H9 (cell line): ENCODE results near the gene CCR8. TPM values are rescaled to one million over a fixed set of nuclear protein-coding genes. Genes with fewer than 3 reads are reported as not detected.
"Not testable (repeated sequence)": the region's sequence is repeated elsewhere in the genome, so short reads cannot be mapped to it uniquely, and the experiment has no call there.

ENCODE experiments used
- DNase-seq: peaks from one replicate; pipeline ENCODE4 v3.0.0-alpha.2; 2017
- H2AFZ ChIP-seq: one replicate; pipeline ENCODE4 v1.6.1; 2013; ENCODE audit warnings: mild to moderate bottlenecking, low read length, control low read depth, moderate library complexity
- H2AK5ac ChIP-seq: 2 replicates; pipeline ENCODE4 v1.6.1; 2013; ENCODE audit warnings: low read length, control low read depth, mixed read lengths; ENCODE audit not compliant: insufficient read length
- H2BK120ac ChIP-seq: one replicate; pipeline ENCODE4 v1.6.1; 2013; ENCODE audit warnings: low read depth, mild to moderate bottlenecking, low read length, control low read depth, inconsistent platforms; ENCODE audit not compliant: poor library complexity, severe bottlenecking
- H2BK12ac ChIP-seq: 2 replicates; pipeline ENCODE4 v1.6.1; 2013; ENCODE audit warnings: low read length, control low read depth, mixed read lengths, low read depth; ENCODE audit not compliant: insufficient read length
- H2BK15ac ChIP-seq: 2 replicates; pipeline ENCODE4 v1.6.1; 2013; ENCODE audit warnings: low read depth, low read length, control low read depth
- H2BK20ac ChIP-seq: one replicate; pipeline ENCODE4 v1.6.1; 2013; ENCODE audit warnings: low read depth, mild to moderate bottlenecking, low read length, control low read depth, inconsistent platforms; ENCODE audit not compliant: poor library complexity, severe bottlenecking
- H2BK5ac ChIP-seq: 2 replicates; pipeline ENCODE4 v1.6.1; 2013; ENCODE audit warnings: low read length, control low read depth, mixed read lengths; ENCODE audit not compliant: insufficient read length
- H3K14ac ChIP-seq: 2 replicates; pipeline ENCODE4 v1.6.1; 2013; ENCODE audit warnings: low read length, control low read depth; ENCODE audit not compliant: insufficient read depth
- H3K18ac ChIP-seq: 2 replicates; pipeline ENCODE4 v1.6.1; 2013; ENCODE audit warnings: low read depth, mild to moderate bottlenecking, mixed read lengths, low read length, control low read depth; ENCODE audit not compliant: insufficient read length
- H3K23ac ChIP-seq: 2 replicates; pipeline ENCODE4 v1.6.1; 2013; ENCODE audit warnings: low read length, control low read depth, mixed read lengths, low read depth; ENCODE audit not compliant: insufficient read length
- H3K23me2 ChIP-seq: 2 replicates; pipeline ENCODE4 v1.6.1; 2013; ENCODE audit warnings: low read depth, mild to moderate bottlenecking, mixed read lengths, low read length, control low read depth; ENCODE audit not compliant: insufficient read length, poor library complexity, severe bottlenecking
- H3K27ac ChIP-seq: 2 replicates; pipeline ENCODE4 v1.5.1; 2013; ENCODE audit warnings: low read length, control low read depth, mixed read lengths, low read depth; ENCODE audit not compliant: insufficient read length
- H3K27me3 ChIP-seq: 2 replicates; pipeline ENCODE4 v1.6.1; 2013; ENCODE audit warnings: low read length, control low read depth, inconsistent platforms; ENCODE audit not compliant: insufficient read depth
- H3K4ac ChIP-seq: 2 replicates; pipeline ENCODE4 v1.6.1; 2013; ENCODE audit warnings: low read depth, mild to moderate bottlenecking, control low read depth, inconsistent platforms, low read length, moderate library complexity
- H3K4me1 ChIP-seq: 2 replicates; pipeline ENCODE4 v1.6.1; 2013; ENCODE audit warnings: low read length, control low read depth, inconsistent platforms; ENCODE audit not compliant: insufficient read depth
- H3K4me2 ChIP-seq: 2 replicates; pipeline ENCODE4 v1.6.1; 2013; ENCODE audit warnings: low read length, control low read depth, mixed read lengths; ENCODE audit not compliant: insufficient read length, insufficient read depth
- H3K56ac ChIP-seq: 2 replicates; pipeline ENCODE4 v1.6.1; 2013; ENCODE audit warnings: low read depth, mild to moderate bottlenecking, mixed read lengths, low read length, control low read depth; ENCODE audit not compliant: insufficient read length
- H3K79me1 ChIP-seq: 2 replicates; pipeline ENCODE4 v1.6.1; 2013; ENCODE audit warnings: low read depth, mild to moderate bottlenecking, moderate library complexity, low read length, control low read depth, inconsistent platforms; ENCODE audit not compliant: insufficient read depth, poor library complexity, severe bottlenecking
- H3K79me2 ChIP-seq: 2 replicates; pipeline ENCODE4 v1.6.1; 2013; ENCODE audit warnings: low read length, control low read depth, inconsistent platforms; ENCODE audit not compliant: insufficient read depth
- H3K9ac ChIP-seq: 2 replicates; pipeline ENCODE4 v1.6.1; 2013; ENCODE audit warnings: low read length, control low read depth, mixed read lengths; ENCODE audit not compliant: insufficient read length; ENCODE audit errors: extremely low read depth
- H3K9me3 ChIP-seq: one replicate; pipeline ENCODE4 v1.6.1; 2013; ENCODE audit warnings: low read depth, low read length, inconsistent platforms; ENCODE audit not compliant: control insufficient read depth
- H3T11ph ChIP-seq: one replicate; pipeline ENCODE4 v1.6.1; 2013; ENCODE audit warnings: mild to moderate bottlenecking, low read length, control low read depth, inconsistent platforms
- H4K20me1 ChIP-seq: one replicate; pipeline ENCODE4 v1.6.1; 2013; ENCODE audit not compliant: control insufficient read depth, insufficient read length, insufficient read depth
- H4K5ac ChIP-seq: 2 replicates; pipeline ENCODE4 v1.6.1; 2013; ENCODE audit warnings: low read depth, mild to moderate bottlenecking, mixed read lengths, low read length, control low read depth; ENCODE audit not compliant: insufficient read length
- H4K8ac ChIP-seq: replicated peaks from 2 replicates; pipeline ENCODE4 v1.6.1; 2013; ENCODE audit warnings: low read length, control low read depth, mixed read lengths, low read depth; ENCODE audit not compliant: insufficient read length
- H4K91ac ChIP-seq: 2 replicates; pipeline ENCODE4 v1.6.1; 2013; ENCODE audit warnings: low read depth, mild to moderate bottlenecking, moderate library complexity, mixed read lengths, low read length, control low read depth; ENCODE audit not compliant: insufficient read length
- H3K27ac Mint-ChIP-seq, 3 experiments: 2 replicates in 2 of 3; 3 replicates in 1 of 3; pipeline ENCODE4 v1.8.0; 2020 to 2021; ENCODE audit warnings: mixed read lengths in 3 of 3, mild to moderate bottlenecking in 1 of 3, moderate library complexity in 1 of 3
- H3K27me3 Mint-ChIP-seq: 2 replicates; pipeline ENCODE4 v1.8.0; 2021; ENCODE audit warnings: low read depth, mild to moderate bottlenecking, moderate library complexity, mixed read lengths
- H3K36me3 Mint-ChIP-seq, 3 experiments: 2 replicates in 2 of 3; 3 replicates in 1 of 3; pipeline ENCODE4 v1.8.0; 2020 to 2021; ENCODE audit warnings: low read depth in 3 of 3, mixed read lengths in 3 of 3; ENCODE audit not compliant: insufficient read depth in 1 of 3
- H3K4me1 Mint-ChIP-seq, 2 experiments: 2 replicates each; pipeline ENCODE4 v1.8.0; 2020; ENCODE audit warnings: mixed read lengths in 2 of 2
- H3K4me3 Mint-ChIP-seq, 2 experiments: 2 replicates in 1 of 2; 3 replicates in 1 of 2; pipeline ENCODE4 v1.8.0; 2020 to 2021; ENCODE audit warnings: mild to moderate bottlenecking in 2 of 2, mixed read lengths in 2 of 2, moderate library complexity in 1 of 2
- H3K9me3 Mint-ChIP-seq, 2 experiments: 2 replicates in 1 of 2; 3 replicates in 1 of 2; pipeline ENCODE4 v1.8.0; 2020; ENCODE audit warnings: mild to moderate bottlenecking in 2 of 2, mixed read lengths in 2 of 2, moderate library complexity in 1 of 2
- WGBS: extraction: QIAGEN DNeasy Blood & Tissue Kit; methylation state at CpG from one replicate; pipeline ENCODE4 v1.1.7; 2013; ENCODE audit warnings: missing lambda C conversion rate, low lambda C conversion rate, mixed read lengths; ENCODE audit not compliant: insufficient read length; ENCODE audit errors: extremely low coverage; 5-methylcytosine and 5-hydroxymethylcytosine counted together
- total RNA-seq: library from RNA; stranded (reverse); gene quantifications from 2 replicates; pipeline ENCODE4 v1.2.1, GENCODE V29; 2021
- TF ChIP-seq, protein P1 (sequence below): fragments of 200-600 bp; sonication (generic); conservative IDR thresholded peaks from 3 replicates; pipeline ENCODE4 v1.8.0; 2021; ENCODE audit warnings: antibody characterized with exemption, mild to moderate bottlenecking

Gene CCR8
- total RNA-seq, 1 experiment from 2014 or later, result 0.31 TPM

DNA sequence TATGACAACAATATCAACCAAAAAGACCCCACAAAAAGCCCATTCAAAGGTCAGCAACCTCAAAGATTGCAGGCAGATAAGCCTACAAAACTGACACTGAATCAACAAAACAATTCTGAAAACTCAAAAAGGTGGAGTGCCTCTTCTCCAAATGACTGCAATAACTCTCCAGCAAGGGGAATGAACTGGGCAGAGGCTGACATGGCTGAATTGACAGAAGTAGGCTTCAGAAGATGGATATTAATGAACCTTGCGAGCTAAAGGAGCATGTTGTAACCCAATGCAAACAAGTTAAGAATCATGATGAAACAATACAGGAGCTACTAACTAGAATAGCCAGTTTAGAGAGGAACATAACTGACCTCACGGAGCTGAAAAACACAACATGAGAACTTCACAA lies 33.3 kb downstream of the CCR8 start:
- Histone ChIP-seq H3K14ac (no peak overlapping the region), H4K5ac (no peak overlapping the region), H2BK12ac (no peak overlapping the region), H3K27ac (no peak overlapping the region), H3K27me3 (no peaks in the 10 kb centered on the region), H2BK120ac (no peak overlapping the region), H4K20me1 (no peaks in the 10 kb centered on the region), H2BK15ac (no peak overlapping the region), H2BK20ac (no peak overlapping the region), H3T11ph (no peak overlapping the region), H3K79me2 (no peaks in the 10 kb centered on the region), H2BK5ac (no peak overlapping the region), H3K23me2 (no peaks in the 10 kb centered on the region), H3K4me1 (no peaks in the 10 kb centered on the region), H3K9ac (no peak overlapping the region), H4K8ac (no peak overlapping the region), H3K18ac (no peak overlapping the region), H3K56ac (no peak overlapping the region), H4K91ac (no peak overlapping the region), H2AFZ (no peak overlapping the region), H3K9me3 (no peaks in the 10 kb centered on the region), H3K23ac (no peak overlapping the region), H2AK5ac (no peak overlapping the region), H3K4ac (no peak overlapping the region), H3K79me1 (no peaks in the 10 kb centered on the region), H3K4me2 (no peak overlapping the region)
- H3K36me3 Mint-ChIP-seq, result no peaks in the 10 kb centered on the region; a peak in 1 of 7 replicates
- peaks cover 3% of the 10 kb centered on the region for H3K27me3 Mint-ChIP-seq
- no peak for DNase-seq
- H3K4me3 Mint-ChIP-seq, result no peak overlapping the region
- no peak overlapping the region for H3K27ac Mint-ChIP-seq
- TF ChIP-seq, protein P1, sequence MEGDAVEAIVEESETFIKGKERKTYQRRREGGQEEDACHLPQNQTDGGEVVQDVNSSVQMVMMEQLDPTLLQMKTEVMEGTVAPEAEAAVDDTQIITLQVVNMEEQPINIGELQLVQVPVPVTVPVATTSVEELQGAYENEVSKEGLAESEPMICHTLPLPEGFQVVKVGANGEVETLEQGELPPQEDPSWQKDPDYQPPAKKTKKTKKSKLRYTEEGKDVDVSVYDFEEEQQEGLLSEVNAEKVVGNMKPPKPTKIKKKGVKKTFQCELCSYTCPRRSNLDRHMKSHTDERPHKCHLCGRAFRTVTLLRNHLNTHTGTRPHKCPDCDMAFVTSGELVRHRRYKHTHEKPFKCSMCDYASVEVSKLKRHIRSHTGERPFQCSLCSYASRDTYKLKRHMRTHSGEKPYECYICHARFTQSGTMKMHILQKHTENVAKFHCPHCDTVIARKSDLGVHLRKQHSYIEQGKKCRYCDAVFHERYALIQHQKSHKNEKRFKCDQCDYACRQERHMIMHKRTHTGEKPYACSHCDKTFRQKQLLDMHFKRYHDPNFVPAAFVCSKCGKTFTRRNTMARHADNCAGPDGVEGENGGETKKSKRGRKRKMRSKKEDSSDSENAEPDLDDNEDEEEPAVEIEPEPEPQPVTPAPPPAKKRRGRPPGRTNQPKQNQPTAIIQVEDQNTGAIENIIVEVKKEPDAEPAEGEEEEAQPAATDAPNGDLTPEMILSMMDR, result no peak
- no peaks in the 10 kb centered on the region; a peak in 1 of 5 replicates for H3K9me3 Mint-ChIP-seq
- no peaks in the 10 kb centered on the region for H3K4me1 Mint-ChIP-seq
- WGBS, result no CpG with 5 or more reads among the region's 2 CpGs

DNA sequence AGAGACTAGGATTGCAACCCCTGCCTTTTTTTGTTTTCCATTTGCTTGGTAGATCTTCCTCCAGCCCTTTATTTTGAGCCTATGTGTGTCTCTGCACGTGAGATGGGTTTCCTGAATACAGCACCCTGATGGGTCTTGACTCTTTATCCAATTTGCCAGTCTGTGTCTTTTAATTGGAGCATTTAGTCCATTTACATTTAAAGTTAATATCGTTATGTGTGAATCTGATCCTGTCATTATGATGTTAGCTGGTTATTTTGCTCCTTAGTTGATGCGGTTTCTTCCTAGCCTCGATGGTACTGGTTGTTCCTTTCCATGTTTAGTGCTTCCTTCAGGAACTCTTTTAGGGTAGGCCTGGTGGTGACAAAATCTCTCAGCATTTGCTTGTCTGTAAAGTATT lies 40.9 kb downstream of the CCR8 start:
- not testable (repeated sequence) for H3K4ac ChIP-seq, H3K27ac ChIP-seq, H2BK120ac ChIP-seq, H3K79me1 ChIP-seq, H4K20me1 ChIP-seq, H3K4me3 Mint-ChIP-seq, H2BK5ac ChIP-seq, H3K4me1 Mint-ChIP-seq, H3K27ac Mint-ChIP-seq, H3K14ac ChIP-seq, H3K4me1 ChIP-seq, H4K8ac ChIP-seq, H2AK5ac ChIP-seq, DNase-seq, H2BK15ac ChIP-seq, H3K56ac ChIP-seq, H3K18ac ChIP-seq, H2AFZ ChIP-seq, H3T11ph ChIP-seq, H2BK20ac ChIP-seq, H3K4me2 ChIP-seq, H2BK12ac ChIP-seq, H4K5ac ChIP-seq, H3K23me2 ChIP-seq, H4K91ac ChIP-seq, H3K27me3 ChIP-seq, H3K27me3 Mint-ChIP-seq, H3K9me3 ChIP-seq, H3K79me2 ChIP-seq, H3K9ac ChIP-seq, H3K23ac ChIP-seq
- WGBS, result no CpG with 5 or more reads among the region's 4 CpGs
- H3K9me3 Mint-ChIP-seq, result peaks cover 36 to 38% of the 10 kb centered on the region in 2 experiments
- H3K36me3 Mint-ChIP-seq, result peaks cover 16 to 25% (median 22%) of the 10 kb centered on the region in 3 experiments
